LoVo (cell line): ENCODE data around the gene OR52A1.
"Not testable (repeated sequence)": the region's sequence is repeated elsewhere in the genome, so short reads cannot be mapped to it uniquely, and the experiment has no call there.

Source experiments
- DNase-seq: peaks from one replicate; pipeline ENCODE4 v3.0.0-alpha.2; 2016; ENCODE audit warnings: low spot score

The OR52A1 gene

DNA sequence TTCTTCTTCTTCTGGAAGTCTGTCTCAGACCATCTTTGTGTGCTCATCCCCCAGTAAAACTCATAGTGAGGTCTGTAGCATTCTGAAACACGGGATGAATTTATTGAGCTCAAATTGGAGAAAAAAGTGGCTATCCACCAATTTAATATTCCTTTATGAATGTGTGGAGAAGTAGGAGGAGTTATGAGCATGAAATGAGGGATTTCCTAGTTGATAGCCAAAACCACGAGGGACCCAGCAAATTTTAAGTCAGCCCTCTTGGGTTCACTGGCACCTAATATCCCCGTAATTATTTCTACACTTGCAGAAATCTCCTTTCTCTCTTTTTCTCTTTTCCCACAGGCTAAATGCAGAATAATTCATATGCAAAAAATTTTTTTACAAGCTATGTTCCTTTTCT, at the start of gene OR52A1:
OR52A1 (minus strand) TSS at position 101 of the 400 bp plus-strand sequence. CDS start 2,388 bp downstream, outside the sequence.
- no peak for DNase-seq

DNA sequence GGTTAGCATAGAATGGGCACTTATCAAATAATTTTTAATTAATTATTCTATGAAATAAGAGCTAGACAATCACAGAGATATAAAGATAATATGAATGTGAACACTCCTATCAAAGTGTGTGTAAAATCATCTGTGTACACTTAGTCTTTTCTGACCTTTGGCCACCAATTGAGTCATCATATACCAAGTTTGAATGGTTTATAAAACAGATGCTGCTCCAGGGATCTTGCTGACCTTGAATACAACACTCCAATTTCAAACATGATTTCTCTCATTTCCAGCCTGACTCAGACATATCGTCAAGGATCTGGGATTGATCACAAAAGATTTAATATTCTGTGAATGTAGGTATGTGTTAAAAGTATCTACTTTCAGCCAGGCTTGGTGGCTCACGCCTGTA, 48.8 kb upstream of the OR52A1 start:
- DNase-seq, result no peak

DNA sequence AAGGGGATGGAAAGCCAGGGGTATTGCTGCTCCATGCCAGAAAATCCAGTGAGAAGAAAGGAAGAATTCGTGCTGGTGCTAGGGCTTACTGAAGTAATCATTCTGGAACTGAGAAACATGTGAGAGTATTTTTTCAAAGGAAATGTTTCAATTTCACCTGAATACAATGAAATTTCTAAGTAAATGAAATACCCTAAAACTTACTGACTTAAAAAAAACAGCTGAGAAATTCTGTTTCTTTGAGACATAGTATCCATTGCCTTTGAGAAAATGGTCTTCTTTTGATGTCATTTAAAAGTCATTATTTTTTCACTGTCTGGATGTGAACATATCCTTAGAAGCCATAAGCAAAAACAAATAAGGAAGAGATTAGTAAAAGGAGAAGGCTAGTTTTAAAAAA, 46.0 kb upstream of the OR52A1 start, which contains the start of gene OR51V1:
OR51V1 (minus strand) TSS at position 101 of the 400 bp plus-strand sequence; CDS start at position 101, 0 bp downstream.
- no peak for DNase-seq

DNA sequence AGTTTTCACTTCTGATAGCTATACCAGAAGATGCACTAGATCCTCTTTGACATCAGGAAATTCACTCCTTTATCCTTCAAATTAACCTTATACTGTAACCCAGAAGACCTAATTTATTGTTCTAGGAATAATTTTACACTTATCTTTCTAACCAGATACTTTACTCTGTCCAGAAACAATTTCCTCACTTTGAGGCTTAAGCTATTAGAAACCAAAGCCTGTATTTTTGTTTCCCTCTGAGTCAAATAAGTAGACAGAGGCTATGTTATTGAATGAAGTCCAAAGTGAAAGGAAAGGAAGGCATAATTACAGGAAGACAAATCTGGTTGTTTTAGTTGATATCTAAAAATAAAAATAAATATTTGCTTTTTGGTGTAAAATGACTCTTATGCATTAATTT, 43.7 kb upstream of the OR52A1 start:
- DNase-seq, result no peak

DNA sequence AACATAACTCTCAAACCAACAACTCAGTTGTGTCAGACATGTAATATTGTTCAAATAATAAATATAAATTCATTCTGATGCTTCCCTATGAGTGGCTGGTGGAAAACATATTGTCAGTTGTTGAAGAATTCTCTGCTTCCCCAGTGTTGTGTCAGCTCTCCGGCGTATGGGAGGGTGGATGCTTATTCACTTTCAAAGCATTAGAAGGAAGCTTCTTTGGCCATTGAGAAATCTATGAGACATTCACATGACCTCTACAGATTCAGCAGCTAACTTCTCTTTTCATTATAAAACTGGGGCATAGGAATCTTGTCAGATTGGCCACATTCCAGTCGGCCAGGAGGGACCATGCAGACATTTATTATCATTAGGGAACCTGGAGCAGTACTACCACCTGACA, 43.0 kb upstream of the OR52A1 start:
- DNase-seq, result no peak

DNA sequence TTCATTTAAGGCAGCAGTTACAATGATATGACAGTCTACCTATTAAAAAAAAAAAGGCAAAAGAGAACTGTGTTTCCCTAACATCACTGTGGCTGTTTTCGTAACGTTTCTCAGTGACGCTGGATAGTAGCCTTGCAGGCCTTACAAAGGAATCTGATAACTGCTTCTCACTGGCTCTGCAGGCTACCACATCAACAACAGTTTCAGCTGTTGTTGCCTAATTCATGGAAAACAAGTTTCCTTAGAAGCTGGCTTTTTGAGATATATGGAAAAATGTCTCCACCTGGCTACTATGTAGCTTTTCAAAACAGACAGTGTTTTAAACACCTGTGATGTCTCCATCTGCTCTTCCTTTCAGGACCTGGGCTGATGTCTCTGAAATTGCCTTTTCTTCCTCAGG, 42.2 kb upstream of the OR52A1 start:
- DNase-seq, result no peak

DNA sequence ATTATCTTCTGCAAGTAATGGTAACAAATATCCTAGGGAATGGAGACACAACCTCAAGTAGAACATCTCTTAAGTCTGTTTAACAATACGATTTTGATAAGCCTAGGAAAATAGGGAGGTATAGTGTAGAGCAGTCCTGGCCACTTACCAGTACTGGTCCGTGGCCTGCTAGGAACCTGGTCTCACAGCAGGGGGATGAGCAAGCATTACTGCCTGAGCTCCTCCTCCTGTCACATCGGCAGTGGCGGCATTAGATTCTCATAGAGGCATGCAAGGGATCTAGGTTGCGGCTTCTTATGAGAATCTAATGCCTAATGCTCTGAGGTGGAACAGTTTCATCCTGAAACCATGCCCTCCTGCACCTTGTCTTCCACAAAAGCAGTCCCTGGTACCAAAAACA, 41.5 kb upstream of the OR52A1 start:
- no peak for DNase-seq

DNA sequence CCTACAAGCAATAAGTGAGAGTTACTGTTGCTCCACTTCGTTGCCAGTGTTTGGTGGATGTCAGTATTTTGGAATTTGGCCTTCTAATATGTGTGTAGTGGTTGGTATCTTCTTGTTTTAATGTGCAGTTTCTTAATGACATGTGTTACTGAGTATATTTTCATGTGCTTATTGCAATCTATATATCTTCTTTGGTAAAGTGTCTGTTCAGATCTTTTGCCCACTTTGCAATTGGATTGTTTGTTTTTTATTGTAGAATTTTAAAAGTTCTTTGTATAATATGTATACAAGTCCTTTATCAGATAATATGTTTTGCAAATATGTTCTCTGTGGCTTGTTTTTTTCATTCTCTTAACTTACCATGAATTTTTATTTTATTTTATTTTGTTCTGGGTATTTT, 38.2 kb upstream of the OR52A1 start:
- no peak for DNase-seq

DNA sequence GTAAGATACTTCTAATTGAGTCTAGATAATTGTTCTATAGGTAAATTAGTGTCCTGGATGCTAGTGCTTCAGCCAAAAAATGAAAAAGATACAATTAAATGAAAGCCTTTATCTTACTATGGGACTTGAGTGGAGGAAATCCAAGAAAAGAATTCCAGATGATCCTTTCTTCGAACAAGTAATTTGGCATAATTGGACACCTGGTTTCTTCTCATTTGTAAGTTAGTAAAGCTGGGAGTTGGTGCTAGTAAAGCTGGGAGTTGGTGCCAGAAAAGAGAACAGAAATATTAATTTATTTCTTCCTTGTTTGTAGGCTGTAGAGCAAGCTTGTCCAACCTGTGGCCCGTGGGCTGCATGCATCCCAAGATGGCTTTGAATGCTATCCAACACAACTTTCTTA, 33.6 kb upstream of the OR52A1 start:
- no peak for DNase-seq

DNA sequence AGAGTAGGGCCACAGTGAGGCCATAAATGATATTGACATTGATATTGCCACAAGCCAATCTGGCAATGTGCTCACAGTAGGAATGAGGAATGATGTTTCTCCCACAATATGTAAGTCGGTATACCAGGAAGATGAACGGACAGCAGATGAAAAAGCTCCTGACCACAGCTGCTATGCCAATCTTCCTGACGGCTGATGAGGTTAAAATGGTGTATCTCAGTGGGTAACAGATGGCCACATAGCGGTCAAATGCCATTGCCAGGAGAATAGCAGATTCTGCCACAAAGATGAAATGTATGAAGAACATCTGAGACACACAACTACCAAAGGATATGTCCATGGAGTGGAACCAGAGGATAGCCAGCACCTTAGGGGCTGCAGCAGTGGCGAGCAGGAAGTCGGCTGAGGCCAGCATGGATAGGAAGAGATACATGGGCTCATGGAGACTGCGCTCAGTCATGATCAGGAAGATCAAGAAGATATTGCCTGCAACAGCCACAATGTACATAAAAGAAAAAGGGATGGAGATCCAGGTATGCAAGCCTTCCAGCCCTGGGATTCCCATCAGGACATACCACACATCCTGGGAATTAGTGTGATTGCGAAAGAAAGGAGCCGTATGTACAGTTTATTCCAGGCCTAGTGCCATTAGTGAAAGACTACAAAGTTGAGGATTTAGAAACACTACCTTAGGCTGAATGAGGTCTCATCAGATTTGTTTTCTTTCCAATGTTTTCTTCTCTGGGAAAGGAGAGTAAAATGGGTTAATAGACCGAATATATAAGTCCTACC, 23.7 kb upstream of the OR52A1 start:
- DNase-seq, result no peak

DNA sequence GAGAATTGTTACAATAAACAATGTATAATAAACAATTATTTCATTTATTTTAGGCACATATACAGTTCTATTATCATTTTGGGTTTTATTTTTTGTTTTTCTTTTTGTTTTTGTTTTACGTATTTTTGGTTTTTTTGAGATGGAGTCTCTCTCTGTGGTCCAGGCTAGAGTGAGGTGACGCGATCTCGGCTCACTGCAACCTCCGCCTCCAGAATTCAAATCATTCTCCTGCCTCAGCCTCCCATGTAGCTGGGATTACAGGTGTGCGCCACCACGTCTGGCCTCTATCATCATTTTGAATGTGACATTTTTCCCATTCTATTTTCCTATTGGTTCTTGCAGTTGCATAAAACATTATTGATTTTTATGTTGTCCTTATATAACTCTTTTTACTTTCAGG, 20.4 kb upstream of the OR52A1 start:
- no peak for DNase-seq

DNA sequence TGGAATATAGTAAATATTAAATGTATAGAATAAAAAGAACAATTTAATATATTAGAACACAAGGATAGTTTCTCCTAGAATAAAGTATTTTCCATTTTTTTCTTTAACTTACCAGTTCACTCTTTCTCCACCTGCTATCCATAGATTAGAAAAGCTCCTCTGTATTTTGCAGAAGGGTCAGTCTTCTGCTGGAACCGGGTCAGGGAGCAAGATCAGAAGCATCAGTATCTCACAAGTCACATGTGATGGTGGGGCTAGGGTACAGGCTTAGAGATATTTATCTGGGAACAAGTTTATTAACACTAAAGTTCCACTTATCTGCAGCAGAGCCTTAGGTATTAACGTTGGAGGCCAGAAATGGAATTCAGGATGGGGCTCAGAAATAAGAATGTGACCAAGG, 17.3 kb upstream of the OR52A1 start:
- no peak for DNase-seq

DNA sequence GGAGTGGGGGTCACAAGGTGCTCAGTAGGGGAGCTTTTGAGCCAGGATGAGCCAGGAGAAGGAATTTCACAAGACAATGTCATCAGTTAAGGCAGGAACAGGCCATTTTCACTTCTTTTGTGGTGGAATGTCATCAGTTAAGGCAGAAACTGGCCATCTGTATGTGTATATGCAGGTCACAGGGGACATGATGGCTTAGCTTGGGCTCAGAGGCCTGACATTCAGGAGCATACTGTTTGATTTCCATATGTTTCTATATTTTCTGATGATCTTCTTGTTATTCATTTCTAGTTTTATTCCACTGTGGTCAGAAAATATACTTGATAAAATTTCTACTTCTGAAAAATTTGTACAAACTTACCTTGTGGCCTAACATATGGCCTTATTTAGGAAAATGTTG, 11.3 kb upstream of the OR52A1 start:
- not testable (repeated sequence) for DNase-seq

DNA sequence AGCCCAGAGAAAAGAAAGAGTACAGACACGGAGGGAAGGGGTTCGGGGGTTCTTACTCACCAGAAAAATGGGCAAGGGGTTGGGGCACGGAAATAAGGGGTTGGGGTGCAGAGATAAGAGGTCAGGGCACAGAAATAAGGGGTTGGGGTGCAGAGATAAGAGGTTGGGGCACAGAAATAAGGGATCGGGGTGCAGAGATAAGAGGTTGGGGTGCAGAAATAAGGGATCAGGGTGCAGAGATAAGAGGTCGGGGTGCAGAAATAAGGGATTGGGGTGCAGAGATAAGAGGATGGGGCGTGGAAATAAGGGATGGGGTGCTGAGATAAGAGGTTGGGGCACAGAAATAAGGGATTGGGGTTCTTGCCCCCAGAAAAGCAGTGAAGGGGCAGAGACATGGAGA, 10.2 kb upstream of the OR52A1 start:
- not testable (repeated sequence) for DNase-seq

DNA sequence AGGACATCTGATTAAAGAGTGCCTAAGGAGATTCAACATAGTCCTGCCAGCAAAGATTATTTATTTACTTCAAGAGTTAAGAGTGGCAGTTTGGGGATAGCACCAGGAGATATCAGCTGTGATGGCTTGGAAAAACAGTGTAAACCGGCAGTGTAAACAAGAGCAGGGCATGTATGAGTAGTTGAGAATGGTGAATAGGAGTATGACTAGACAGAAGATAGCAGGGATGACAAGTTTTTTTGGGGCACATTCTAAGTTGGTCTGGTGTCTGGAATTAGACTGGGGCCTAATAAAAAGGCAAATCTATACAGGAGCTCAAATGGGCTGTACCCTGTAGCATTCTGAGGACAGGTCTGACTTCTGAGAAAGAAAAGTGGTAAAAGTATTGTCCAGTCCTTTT, 6.5 kb upstream of the OR52A1 start:
- not testable (repeated sequence) for DNase-seq

DNA sequence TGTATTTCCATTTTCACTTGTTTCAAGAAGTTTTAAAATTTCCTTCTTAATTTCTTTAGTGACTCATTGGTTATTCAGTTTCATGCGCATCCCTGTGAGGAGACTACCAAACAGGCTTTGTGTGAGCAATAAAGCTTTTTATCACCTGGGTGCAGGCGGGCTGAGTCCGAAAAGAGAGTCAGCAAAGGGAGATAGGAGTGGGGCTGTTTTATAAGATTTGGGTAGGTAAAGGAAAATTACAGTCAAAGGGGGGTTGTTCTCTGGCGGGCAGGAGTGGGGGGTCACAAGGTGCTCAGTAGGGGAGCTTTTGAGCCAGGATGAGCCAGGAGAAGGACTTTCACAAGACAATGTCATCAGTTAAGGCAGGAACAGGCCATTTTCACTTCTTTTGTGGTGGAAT, 5.7 kb upstream of the OR52A1 start:
- not testable (repeated sequence) for DNase-seq

DNA sequence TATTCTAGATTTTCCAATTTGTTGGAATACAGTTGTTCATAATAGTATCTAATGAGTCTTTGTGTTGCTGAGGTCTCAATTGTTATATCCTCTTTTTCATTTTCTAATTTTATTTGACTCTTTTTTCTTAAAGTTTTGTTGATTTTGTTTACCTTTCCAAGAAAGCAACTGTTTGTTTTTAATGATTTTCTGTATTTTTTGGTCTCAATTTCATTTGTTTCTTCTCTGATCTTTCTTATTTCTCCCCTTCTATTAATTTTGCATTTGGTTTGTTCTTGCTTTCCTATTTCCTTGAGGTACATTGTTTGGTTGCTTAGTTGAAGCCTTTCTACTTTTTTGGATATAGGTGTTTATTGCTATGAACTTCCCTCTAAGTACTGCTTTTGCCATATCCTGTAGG, 5.2 kb upstream of the OR52A1 start:
- DNase-seq, result no peak

DNA sequence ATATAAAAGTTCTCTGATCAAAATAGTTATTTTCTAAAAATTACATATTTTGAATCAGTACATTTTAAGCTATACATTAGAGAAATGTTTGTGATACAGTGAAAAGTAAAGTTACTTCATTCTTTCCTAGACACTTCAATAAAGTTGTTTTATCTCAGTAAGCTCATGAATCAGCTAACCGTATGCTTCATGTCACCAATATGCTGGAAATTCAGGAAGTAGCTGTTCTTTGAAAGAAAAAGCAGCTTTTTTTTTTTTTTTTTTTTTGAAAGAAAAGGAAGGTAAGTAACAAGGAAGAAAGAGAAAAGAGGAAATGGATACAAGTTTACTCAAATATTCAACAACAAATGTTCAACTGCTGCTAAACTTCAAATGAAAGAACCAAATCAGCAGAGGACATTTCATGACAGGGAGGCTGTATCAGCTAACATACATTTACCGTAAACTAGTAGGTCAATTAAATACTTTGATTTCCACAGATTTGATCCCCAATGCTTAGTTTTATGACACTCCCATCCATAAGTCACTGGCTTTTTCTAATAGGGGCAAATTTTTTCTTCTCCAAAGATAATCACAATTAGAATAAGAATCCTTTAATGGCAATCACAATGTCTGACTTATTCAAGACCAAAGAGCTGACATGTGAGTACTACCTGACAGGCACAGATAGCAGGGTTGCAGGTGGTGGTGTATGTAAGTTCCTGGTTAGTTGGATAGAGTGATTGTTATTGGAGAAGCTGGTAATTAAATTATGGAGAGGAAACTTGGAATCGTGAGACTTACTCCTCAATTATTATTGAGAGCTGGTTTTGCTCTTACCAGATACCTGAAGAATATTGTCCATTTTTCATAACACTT, 754 bp downstream of the OR52A1 start:
- no peak for DNase-seq

DNA sequence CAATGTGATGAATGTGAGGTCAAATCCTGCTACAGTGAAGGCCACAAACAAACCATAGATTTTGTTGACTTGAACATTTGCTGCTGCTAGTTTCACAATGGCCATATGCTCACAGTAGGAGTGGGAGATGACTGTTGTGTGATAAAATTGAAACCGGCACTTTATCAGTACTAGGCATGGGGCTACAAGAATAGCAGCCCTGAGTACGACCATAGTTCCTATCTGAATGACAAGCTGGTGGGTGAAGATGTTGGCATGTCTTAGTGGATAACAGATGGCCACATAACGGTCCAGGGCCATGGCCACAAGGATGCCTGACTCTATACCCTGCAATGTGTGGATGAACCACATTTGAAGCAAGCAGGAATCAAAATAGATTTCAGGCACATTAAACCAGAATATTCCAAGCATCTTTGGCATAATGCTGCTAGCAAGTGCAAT, 2.8 kb downstream of the OR52A1 start:
- DNase-seq, result no peak

DNA sequence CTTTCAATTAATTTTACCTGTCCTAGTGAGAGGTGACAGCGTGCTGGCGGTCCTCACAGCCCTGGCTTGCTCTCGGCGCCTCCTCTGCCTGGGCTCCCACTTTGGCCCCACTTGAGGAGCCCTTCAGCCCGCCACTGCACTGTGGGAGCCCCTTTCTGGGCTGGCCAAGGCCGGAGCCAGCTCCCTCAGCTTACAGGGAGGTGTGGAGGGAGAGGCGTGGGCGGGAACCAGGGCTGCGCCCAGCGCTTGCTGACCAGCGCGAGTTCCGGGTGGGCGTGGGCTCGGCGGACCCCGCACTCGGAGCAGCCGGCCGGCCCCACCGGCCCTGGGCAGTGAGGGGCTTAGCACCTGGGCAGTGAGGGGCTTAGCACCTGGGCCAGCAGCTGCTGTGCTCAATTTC, 10.4 kb downstream of the OR52A1 start:
- DNase-seq, result not testable (repeated sequence)

DNA sequence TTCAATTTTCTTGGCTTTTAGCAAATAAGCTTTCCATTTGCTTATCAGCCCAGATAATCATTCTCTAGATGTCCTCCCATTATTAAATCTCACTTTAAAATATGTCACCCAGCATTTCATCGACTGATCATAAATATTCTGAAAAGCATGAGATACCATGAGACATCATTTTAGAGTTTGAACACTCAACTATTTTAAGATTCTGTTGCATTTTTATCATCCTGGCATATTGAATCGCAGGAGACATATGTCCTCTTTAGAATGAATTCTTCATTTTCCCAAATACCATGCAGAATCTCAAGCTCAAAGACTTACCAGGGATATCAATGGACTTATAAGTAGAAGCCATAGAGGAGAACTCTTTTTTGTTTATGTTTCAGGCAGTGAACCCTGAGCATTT, 16.6 kb downstream of the OR52A1 start, which contains the start of gene OR52A5:
OR52A5 (minus strand) TSS at position 361 of the 400 bp plus-strand sequence. CDS start 5,714 bp downstream, outside the sequence.
- no peak for DNase-seq

DNA sequence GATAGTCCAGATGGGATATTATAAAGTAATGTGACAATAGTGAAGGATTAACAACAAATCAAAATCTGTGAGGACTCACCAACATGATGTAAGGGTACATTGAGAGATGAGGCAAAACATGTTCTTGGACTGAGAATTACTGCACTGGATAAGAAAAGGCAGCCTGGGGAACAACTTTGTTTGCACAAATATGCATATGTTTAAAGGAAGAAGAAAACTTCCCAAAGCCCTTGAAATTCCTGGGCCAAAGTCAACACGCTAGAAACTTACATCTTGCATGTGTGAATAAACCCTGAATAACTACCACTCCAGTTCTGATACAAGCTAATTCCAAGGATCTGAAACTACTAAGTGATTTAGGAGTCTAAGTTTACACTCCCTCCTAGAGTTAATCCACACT, 17.5 kb downstream of the OR52A1 start:
- no peak for DNase-seq

DNA sequence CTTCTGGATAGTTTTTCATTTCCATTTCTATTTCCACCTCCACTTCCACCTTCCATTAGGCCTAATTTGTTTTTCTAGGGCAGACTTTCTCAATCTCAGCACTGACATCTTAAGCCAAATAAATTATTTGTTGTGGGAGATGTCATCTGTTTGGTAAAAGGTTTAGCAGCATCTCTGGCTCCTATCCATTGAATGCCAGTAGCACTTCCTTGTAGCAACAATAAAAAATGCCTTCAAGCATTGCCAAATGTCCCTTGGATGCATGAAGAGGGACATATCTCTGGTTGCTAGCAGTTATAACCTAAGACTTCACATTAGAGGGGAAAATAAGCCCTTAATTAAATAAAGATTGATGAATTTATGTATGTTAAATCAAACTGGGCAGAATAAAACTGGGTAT, 18.3 kb downstream of the OR52A1 start:
- DNase-seq, result no peak
